22Rv1 (cell line): ENCODE data around the gene VIPR2.

ENCODE experiments used
- H3K27ac ChIP-seq: fragments of 450-650 bp; 2 replicates; pipeline ENCODE4 v1.5.1; 2017
- CTCF ChIP-seq: fragments of 450-650 bp; IDR thresholded peaks from 2 replicates; pipeline ENCODE4 v1.5.1; 2017; ENCODE audit warnings: mild to moderate bottlenecking
- ZFX ChIP-seq: fragments of 450-650 bp; IDR thresholded peaks from 2 replicates; pipeline ENCODE4 v1.6.1; 2017; ENCODE audit warnings: antibody characterized with exemption, borderline replicate concordance

VIPR2 gene

GRCh38 chr7:159092701-159093121 is 52.0 kb downstream of the VIPR2 start:
- no peak overlapping the region for H3K27ac ChIP-seq

GRCh38 chr7:159091480-159092475 is 52.9 kb downstream of the VIPR2 start:
- TF ChIP-seq CTCF, result no peak
- no peak for TF ChIP-seq ZFX

More at GRCh38 chr7:159092701-159093121, 52.0 kb downstream of the VIPR2 start:
- TF ChIP-seq ZFX, result no peak
- no peak for TF ChIP-seq CTCF

GRCh38 chr7:159091041-159091440 is 53.6 kb downstream of the VIPR2 start:
- H3K27ac ChIP-seq, result no peak overlapping the region
- TF ChIP-seq ZFX (no peak), CTCF (no peak)

More at GRCh38 chr7:159091480-159092475, 52.9 kb downstream of the VIPR2 start:
- no peak overlapping the region for H3K27ac ChIP-seq

- TF ChIP-seq CTCF (no peak), ZFX (no peak)
- no peak overlapping the region for H3K27ac ChIP-seq
Measured at GRCh38 chr7:159088016-159088865, 56.4 kb downstream of the VIPR2 start.

- TF ChIP-seq ZFX, result no peak
- no peak for TF ChIP-seq CTCF
- H3K27ac ChIP-seq, result no peak overlapping the region
Measured at GRCh38 chr7:159086301-159086925, 58.3 kb downstream of the VIPR2 start.

GRCh38 chr7:159084069-159084801 is 60.4 kb downstream of the VIPR2 start:
- no peak overlapping the region for H3K27ac ChIP-seq
- TF ChIP-seq ZFX, result no peak
- no peak for TF ChIP-seq CTCF
